NOMO-1 (cell line): ENCODE results near the gene ITIH5.

Source experiments
- DNase-seq, 2 experiments: peaks; one replicate each; lab custom pipeline; 2025; ENCODE audit not compliant: unreplicated experiment in 2 of 2; lab: John Stamatoyannopoulos, UW

The ITIH5 gene

GRCh38 chr10:7526017-7526400 is 140.8 kb downstream of the ITIH5 start:
- DNase-seq = no peak

GRCh38 chr10:7525314-7526016 is 141.3 kb downstream of the ITIH5 start:
- DNase-seq = peak; percentile 65 to 80

GRCh38 chr10:7523656-7524055 is 143.1 kb downstream of the ITIH5 start:
- DNase-seq = no peak

GRCh38 chr10:7520507-7521485 is 146.0 kb downstream of the ITIH5 start:
- no peak for DNase-seq

- no peak for DNase-seq
Observed at GRCh38 chr10:7519351-7519750, 147.4 kb downstream of the ITIH5 start.

GRCh38 chr10:7518693-7519092 is 148.1 kb downstream of the ITIH5 start:
- no peak for DNase-seq

- DNase-seq = no peak
Observed at GRCh38 chr10:7515439-7515838, 151.3 kb downstream of the ITIH5 start.

GRCh38 chr10:7513936-7514335 is 152.8 kb downstream of the ITIH5 start:
- no peak for DNase-seq

- DNase-seq = no peak
Observed at GRCh38 chr10:7513455-7513854, 153.3 kb downstream of the ITIH5 start.

GRCh38 chr10:7512487-7512886 is 154.3 kb downstream of the ITIH5 start:
- no peak for DNase-seq

- DNase-seq = no peak
Observed at GRCh38 chr10:7511612-7512011, 155.2 kb downstream of the ITIH5 start.
